ENCODE results near the gene NMNAT3.

Gene NMNAT3

GRCh38 chr3:139552632-139553365 lies 125.0 kb downstream of the NMNAT3 start:
- H3K4me1 ChIP-seq (ENCODE audit: low read length): no peaks in the 10 kb centered on the region

GRCh38 chr3:139548801-139549200 lies 129.0 kb downstream of the NMNAT3 start:
- no peak overlapping the region for H3K27ac ChIP-seq (ENCODE audit: low read length)
- no peaks in the 10 kb centered on the region for H3K27me3 ChIP-seq (ENCODE audit: low read depth, low read length)
- no peaks in the 10 kb centered on the region for H3K36me3 ChIP-seq (replicated peaks; ENCODE audit: low read depth, low read length)
- no peaks in the 10 kb centered on the region for H3K9me3 ChIP-seq (ENCODE audit: insufficient read depth, low read length)
- TF ChIP-seq CTCF (IDR thresholded peaks at IDR 0.05; ENCODE audit: low read depth, low read length) (no peak), EZH2phosphoT487 (IDR thresholded peaks at IDR 0.05; ENCODE audit: low read depth) (no peak)
- H3K9ac ChIP-seq (ENCODE audit: low read length): no peak overlapping the region
- H3K4me2 ChIP-seq (ENCODE audit: low read length): no peak overlapping the region
- no peaks in the 10 kb centered on the region for H3K4me1 ChIP-seq (ENCODE audit: low read length)
- H4K20me1 ChIP-seq (ENCODE audit: insufficient read depth, low read length): no peaks in the 10 kb centered on the region
- H2AFZ ChIP-seq (ENCODE audit: low read depth, low read length): no peak overlapping the region
- H3K79me2 ChIP-seq (ENCODE audit: low read length): no peaks in the 10 kb centered on the region
- no peak overlapping the region for H3K4me3 ChIP-seq (ENCODE audit: low read length)

More at GRCh38 chr3:139552632-139553365, 125.0 kb downstream of the NMNAT3 start:
- Histone ChIP-seq H4K20me1 (ENCODE audit: insufficient read depth, low read length) (no peaks in the 10 kb centered on the region), H3K9me3 (ENCODE audit: insufficient read depth, low read length) (no peaks in the 10 kb centered on the region), H3K27me3 (ENCODE audit: low read depth, low read length) (peaks cover 4% of the 10 kb centered on the region), H3K27ac (ENCODE audit: low read length) (no peak overlapping the region), H3K4me3 (ENCODE audit: low read length) (no peak overlapping the region), H3K9ac (ENCODE audit: low read length) (no peak overlapping the region), H3K79me2 (ENCODE audit: low read length) (no peaks in the 10 kb centered on the region), H2AFZ (ENCODE audit: low read depth, low read length) (no peak overlapping the region), H3K36me3 (replicated peaks; ENCODE audit: low read depth, low read length) (no peaks in the 10 kb centered on the region), H3K4me2 (ENCODE audit: low read length) (no peak overlapping the region)
- TF ChIP-seq CTCF (IDR thresholded peaks at IDR 0.05; ENCODE audit: low read depth, low read length) (no peak), EZH2phosphoT487 (IDR thresholded peaks at IDR 0.05; ENCODE audit: low read depth) (no peak)

- no peaks in the 10 kb centered on the region for H3K36me3 ChIP-seq (replicated peaks; ENCODE audit: low read depth, low read length)
Observed at GRCh38 chr3:139547666-139548065, 130.1 kb downstream of the NMNAT3 start.

GRCh38 chr3:139546772-139547171 lies 131.0 kb downstream of the NMNAT3 start:
- no peak overlapping the region for H3K27ac ChIP-seq (ENCODE audit: low read length)
- H3K4me3 ChIP-seq (ENCODE audit: low read length): no peak overlapping the region
- H3K9ac ChIP-seq (ENCODE audit: low read length): no peak overlapping the region
- TF ChIP-seq CTCF (IDR thresholded peaks at IDR 0.05; ENCODE audit: low read depth, low read length) (no peak), EZH2phosphoT487 (IDR thresholded peaks at IDR 0.05; ENCODE audit: low read depth) (no peak)
- H3K4me1 ChIP-seq (ENCODE audit: low read length): no peaks in the 10 kb centered on the region
- H3K4me2 ChIP-seq (ENCODE audit: low read length): no peak overlapping the region
- H2AFZ ChIP-seq (ENCODE audit: low read depth, low read length): no peak overlapping the region
- no peaks in the 10 kb centered on the region for H3K36me3 ChIP-seq (replicated peaks; ENCODE audit: low read depth, low read length)
- H4K20me1 ChIP-seq (ENCODE audit: insufficient read depth, low read length): no peaks in the 10 kb centered on the region
- no peaks in the 10 kb centered on the region for H3K27me3 ChIP-seq (ENCODE audit: low read depth, low read length)
- H3K9me3 ChIP-seq (ENCODE audit: insufficient read depth, low read length): no peaks in the 10 kb centered on the region
- H3K79me2 ChIP-seq (ENCODE audit: low read length): no peaks in the 10 kb centered on the region

More at GRCh38 chr3:139547666-139548065, 130.1 kb downstream of the NMNAT3 start:
- Histone ChIP-seq H3K9me3 (ENCODE audit: insufficient read depth, low read length) (no peaks in the 10 kb centered on the region), H3K27me3 (ENCODE audit: low read depth, low read length) (no peaks in the 10 kb centered on the region), H3K4me2 (ENCODE audit: low read length) (no peak overlapping the region), H3K4me1 (ENCODE audit: low read length) (no peaks in the 10 kb centered on the region), H3K27ac (ENCODE audit: low read length) (no peak overlapping the region), H3K9ac (ENCODE audit: low read length) (no peak overlapping the region), H2AFZ (ENCODE audit: low read depth, low read length) (no peak overlapping the region), H3K4me3 (ENCODE audit: low read length) (no peak overlapping the region), H3K79me2 (ENCODE audit: low read length) (no peaks in the 10 kb centered on the region), H4K20me1 (ENCODE audit: insufficient read depth, low read length) (no peaks in the 10 kb centered on the region)
- TF ChIP-seq EZH2phosphoT487 (IDR thresholded peaks at IDR 0.05; ENCODE audit: low read depth) (no peak), CTCF (IDR thresholded peaks at IDR 0.05; ENCODE audit: low read depth, low read length) (no peak)

All from OCI-LY3 (cell line).